Thyroid gland (tissue), 4 donors: ENCODE data around the gene XRCC5.

Source experiments
- CTCF ChIP-seq, 6 experiments: fragments of 200-600 bp in 3 of 6; fragments of 450-650 bp in 3 of 6; sonication (generic) in 3 of 6; IDR thresholded peaks; one replicate each; pipeline ENCODE4 v1.5.1; 2016 to 2019; ENCODE audit warnings: antibody characterized with exemption in 6 of 6, mild to moderate bottlenecking in 2 of 6, inconsistent platforms in 1 of 6, moderate library complexity in 1 of 6
- POLR2A ChIP-seq, 2 donors: fragments of 450-650 bp; IDR thresholded peaks; one replicate each; pipeline ENCODE4 v1.6.1; 2017; ENCODE audit warnings: antibody characterized with exemption in 2 of 2, mild to moderate bottlenecking in 2 of 2, moderate library complexity in 1 of 2

DNA sequence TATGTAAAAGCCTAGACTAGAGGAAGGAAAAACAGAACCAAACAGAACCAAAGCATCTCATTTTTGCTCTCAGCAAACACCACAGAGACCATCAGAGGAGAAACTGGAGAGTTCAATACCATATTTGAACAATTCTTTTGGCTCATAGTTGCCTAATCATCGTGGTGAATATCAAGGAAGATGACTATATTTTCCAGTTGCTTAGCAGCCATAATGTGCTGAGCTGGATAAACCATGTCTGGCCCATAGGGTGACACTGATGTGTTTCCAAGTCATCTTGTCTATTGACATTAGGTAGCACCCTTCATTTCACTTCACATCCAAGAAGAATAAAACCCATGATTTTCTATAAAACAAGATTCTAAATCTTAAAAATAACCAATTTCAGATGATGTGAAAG lies 5.9 kb upstream of the XRCC5 start:
- TF ChIP-seq CTCF (IDR thresholded peaks at IDR 0.05) (no peak), POLR2A (IDR thresholded peaks at IDR 0.05) (no peak)
